Measurements from ENCODE around the gene EFCAB12.

DNA sequence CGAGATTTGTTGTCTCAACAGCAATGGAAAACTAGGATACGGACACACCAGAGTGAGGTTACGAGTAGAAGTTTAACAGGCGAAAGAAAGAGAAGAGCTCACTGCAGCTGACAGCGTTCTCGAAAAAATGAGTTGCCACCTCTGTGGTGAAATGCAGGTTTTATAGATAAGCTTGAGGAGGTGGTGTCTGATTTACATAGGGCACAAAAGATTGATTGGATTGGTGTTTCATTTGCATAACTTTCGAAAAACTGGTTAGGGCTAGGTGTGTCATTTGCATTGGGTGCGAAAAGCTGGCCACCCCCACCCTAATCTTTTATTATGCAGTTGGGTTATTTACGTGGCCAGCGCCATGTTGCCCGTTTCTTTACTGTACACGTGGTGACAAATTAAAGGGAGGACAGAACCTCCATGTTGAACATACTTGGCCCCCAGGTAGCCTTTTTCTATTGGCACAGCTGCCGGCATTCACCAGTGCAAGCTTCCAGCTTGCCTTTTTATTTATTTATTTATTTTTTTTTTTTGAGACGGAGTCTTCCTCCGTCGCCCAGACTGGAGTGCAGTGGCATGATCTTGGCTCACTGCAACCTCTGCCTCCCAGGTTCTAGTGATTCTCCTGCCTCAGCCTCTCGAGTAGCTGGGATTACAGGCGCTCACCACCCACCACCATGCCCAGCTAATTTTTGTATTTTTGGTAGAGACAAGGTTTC lies 19.9 kb upstream of the EFCAB12 start:
- TF ChIP-seq POLR2AphosphoS5 (IDR thresholded peaks at IDR 0.05; ENCODE audit: low read length) (no peak), ATF7 (IDR thresholded peaks at IDR 0.05; ENCODE audit: low read depth) (no peak), EZH2 (IDR thresholded peaks at IDR 0.05; ENCODE audit: borderline replicate concordance, control insufficient read depth, low read depth, low read length) (no peak), RELA (IDR thresholded peaks at IDR 0.05; ENCODE audit: borderline replicate concordance, partially characterized antibody) (no peak), SREBF2 (IDR thresholded peaks at IDR 0.05; ENCODE audit: low read length) (no peak)
- TF ChIP-seq, protein P1, sequence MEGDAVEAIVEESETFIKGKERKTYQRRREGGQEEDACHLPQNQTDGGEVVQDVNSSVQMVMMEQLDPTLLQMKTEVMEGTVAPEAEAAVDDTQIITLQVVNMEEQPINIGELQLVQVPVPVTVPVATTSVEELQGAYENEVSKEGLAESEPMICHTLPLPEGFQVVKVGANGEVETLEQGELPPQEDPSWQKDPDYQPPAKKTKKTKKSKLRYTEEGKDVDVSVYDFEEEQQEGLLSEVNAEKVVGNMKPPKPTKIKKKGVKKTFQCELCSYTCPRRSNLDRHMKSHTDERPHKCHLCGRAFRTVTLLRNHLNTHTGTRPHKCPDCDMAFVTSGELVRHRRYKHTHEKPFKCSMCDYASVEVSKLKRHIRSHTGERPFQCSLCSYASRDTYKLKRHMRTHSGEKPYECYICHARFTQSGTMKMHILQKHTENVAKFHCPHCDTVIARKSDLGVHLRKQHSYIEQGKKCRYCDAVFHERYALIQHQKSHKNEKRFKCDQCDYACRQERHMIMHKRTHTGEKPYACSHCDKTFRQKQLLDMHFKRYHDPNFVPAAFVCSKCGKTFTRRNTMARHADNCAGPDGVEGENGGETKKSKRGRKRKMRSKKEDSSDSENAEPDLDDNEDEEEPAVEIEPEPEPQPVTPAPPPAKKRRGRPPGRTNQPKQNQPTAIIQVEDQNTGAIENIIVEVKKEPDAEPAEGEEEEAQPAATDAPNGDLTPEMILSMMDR (IDR thresholded peaks at IDR 0.05 in 2 of 3, conservative IDR thresholded peaks at IDR 0.05 in 1 of 3; ENCODE audit: control insufficient read depth in 2 of 3, extremely low read depth in 1 of 3, insufficient read depth in 1 of 3, low read depth in 3 of 3, low read length in 3 of 3) = no peak

Measured in GM12878 (cell line).